Immature natural killer cell (primary cell): ENCODE measurements around the gene CHCT1. TPM values are rescaled to one million over a fixed set of nuclear protein-coding genes. Genes with fewer than 3 reads are reported as not detected.

Experiments
- DNase-seq, 3 donors: peaks; one replicate each; pipeline ENCODE4 v3.0.0; 2022; ENCODE audit warnings: mixed read lengths in 1 of 3
- H3K27ac Mint-ChIP-seq, 6 donors: one replicate each; pipeline ENCODE4 v1.8.0; 2020; ENCODE audit warnings: mixed read lengths in 6 of 6, mild to moderate bottlenecking in 5 of 6, inconsistent platforms in 4 of 6, moderate library complexity in 3 of 6
- H3K27me3 Mint-ChIP-seq, 3 donors: one replicate each; pipeline ENCODE4 v1.8.0; 2020 to 2021; ENCODE audit warnings: low read depth in 3 of 3, mild to moderate bottlenecking in 3 of 3, mixed read lengths in 3 of 3, moderate library complexity in 3 of 3, inconsistent platforms in 1 of 3
- H3K36me3 Mint-ChIP-seq, 3 donors: one replicate each; pipeline ENCODE4 v1.8.0; 2020; ENCODE audit warnings: mixed read lengths in 3 of 3, inconsistent platforms in 2 of 3, mild to moderate bottlenecking in 2 of 3
- H3K4me1 Mint-ChIP-seq, 2 donors: one replicate each; pipeline ENCODE4 v1.8.0; 2020; ENCODE audit warnings: inconsistent platforms in 2 of 2, mild to moderate bottlenecking in 2 of 2, mixed read lengths in 2 of 2, moderate library complexity in 1 of 2
- H3K4me3 Mint-ChIP-seq, 5 donors: one replicate each; pipeline ENCODE4 v1.8.0; 2020; ENCODE audit warnings: mild to moderate bottlenecking in 5 of 5, mixed read lengths in 5 of 5, inconsistent platforms in 3 of 5, moderate library complexity in 3 of 5
- H3K9me3 Mint-ChIP-seq, 6 donors: one replicate each; pipeline ENCODE4 v1.8.0; 2020; ENCODE audit warnings: mild to moderate bottlenecking in 6 of 6, mixed read lengths in 6 of 6, inconsistent platforms in 4 of 6, moderate library complexity in 3 of 6
- polyA plus RNA-seq, 3 donors: library from polyadenylated mRNA; unstranded; fragments of 300-500 nt; fragmentation: Illumina TruSeq; gene quantifications; one replicate each; pipeline ENCODE4 v1.2.3, GENCODE V29; 2021

Gene CHCT1
- polyA plus RNA-seq, 3 donors from 2014 or later, result not detected

- Mint-ChIP-seq H3K27me3 (no peaks in the 10 kb centered on the region), H3K36me3 (peaks cover 12 to 22% (median 14%) of the 10 kb centered on the region in 3 donors), H3K9me3 (no peaks in the 10 kb centered on the region), H3K27ac (no peak overlapping the region), H3K4me3 (no peak overlapping the region), H3K4me1 (peaks cover 4 to 13% of the 10 kb centered on the region in 2 donors)
- DNase-seq, result no peak
Observed at GRCh38 chr17:60472449-60472848, 50.2 kb downstream of the CHCT1 start.

- Mint-ChIP-seq H3K27ac (no peak overlapping the region), H3K4me3 (no peak overlapping the region), H3K36me3 (peaks cover 12 to 18% (median 18%) of the 10 kb centered on the region in 3 donors), H3K27me3 (no peaks in the 10 kb centered on the region), H3K4me1 (peaks cover 4 to 13% of the 10 kb centered on the region in 2 donors), H3K9me3 (no peaks in the 10 kb centered on the region)
- DNase-seq, result no peak
Observed at GRCh38 chr17:60473788-60474187, 51.5 kb downstream of the CHCT1 start.

Other genes starting within 250 kb of the CHCT1 start
- 1 to 10 TPM; 4.5 to 8.1 (median 5.5) TPM for gene USP32, start 30.4 kb upstream of the CHCT1 start, polyA plus RNA-seq
- gene APPBP2, start 103.8 kb downstream of the CHCT1 start, polyA plus RNA-seq, result 10 to 100 TPM in 2 of 3 donors, 1 to 10 TPM in 1; 9.4 to 25.5 (median 16.3) TPM
- gene PPM1D, start 177.7 kb downstream of the CHCT1 start, polyA plus RNA-seq, result 10 to 100 TPM in 1 of 3 donors, 1 to 10 TPM in 2; 8.3 to 17.3 (median 8.9) TPM